HG03460 (cell line): ENCODE results near the gene SPTB.

Experiments
- ATAC-seq: cut with Tn5 transposase; IDR thresholded peaks from one replicate; pipeline ENCODE4 v1.9.1; 2021; ENCODE audit not compliant: unreplicated experiment

The SPTB gene

GRCh38 chr14:64732536-64733120, 147.1 kb downstream of the SPTB start:
- no peak for ATAC-seq

- no peak for ATAC-seq
Measured at GRCh38 chr14:64732066-64732465, 147.6 kb downstream of the SPTB start.

GRCh38 chr14:64731141-64731581, 148.5 kb downstream of the SPTB start:
- no peak for ATAC-seq

GRCh38 chr14:64730681-64731080, 149.0 kb downstream of the SPTB start:
- no peak for ATAC-seq

- no peak for ATAC-seq
Measured at GRCh38 chr14:64730061-64730440, 149.7 kb downstream of the SPTB start.

- no peak for ATAC-seq
Measured at GRCh38 chr14:64729386-64730060, 150.2 kb downstream of the SPTB start.

GRCh38 chr14:64728856-64729255, 150.9 kb downstream of the SPTB start:
- ATAC-seq, result no peak

GRCh38 chr14:64728106-64728505, 151.6 kb downstream of the SPTB start:
- ATAC-seq, result no peak

GRCh38 chr14:64727551-64728071, 152.1 kb downstream of the SPTB start:
- ATAC-seq, result no peak

- no peak for ATAC-seq
Measured at GRCh38 chr14:64726585-64726890, 153.2 kb downstream of the SPTB start.

GRCh38 chr14:64725879-64726584, 153.7 kb downstream of the SPTB start:
- ATAC-seq, result no peak

GRCh38 chr14:64725261-64725815, 154.4 kb downstream of the SPTB start:
- no peak for ATAC-seq

GRCh38 chr14:64724578-64724930, 155.2 kb downstream of the SPTB start:
- no peak for ATAC-seq

GRCh38 chr14:64723691-64724577, 155.8 kb downstream of the SPTB start:
- ATAC-seq, result no peak

GRCh38 chr14:64722842-64723447, 156.8 kb downstream of the SPTB start:
- ATAC-seq, result no peak

- ATAC-seq, result no peak
Measured at GRCh38 chr14:64721899-64722298, 157.8 kb downstream of the SPTB start.

- ATAC-seq, result no peak
Measured at GRCh38 chr14:64721391-64721791, 158.3 kb downstream of the SPTB start.

GRCh38 chr14:64720131-64720576, 159.6 kb downstream of the SPTB start:
- no peak for ATAC-seq

- no peak for ATAC-seq
Measured at GRCh38 chr14:64719601-64720000, 160.1 kb downstream of the SPTB start.

GRCh38 chr14:64718762-64719161, 160.9 kb downstream of the SPTB start:
- no peak for ATAC-seq
